ENCODE measurements around the gene ZNF549.

GRCh38 chr19:57559008-57559403 is 31.9 kb downstream of the ZNF549 start:
- TF ChIP-seq ZNF384 (IDR thresholded peaks at IDR 0.05; ENCODE audit: borderline replicate concordance, low read depth, low read length), result no peak
- no peak for TF ChIP-seq PAX5 (IDR thresholded peaks at IDR 0.05; ENCODE audit: borderline replicate concordance, low read depth, low read length)
- no peak for TF ChIP-seq EGR1 (IDR thresholded peaks at IDR 0.05; ENCODE audit: borderline replicate concordance in 1 of 2, low read depth in 2 of 2, low read length in 2 of 2)
- no peak for TF ChIP-seq CTCF (IDR thresholded peaks at IDR 0.05 in 2 of 3, conservative IDR thresholded peaks at IDR 0.05 in 1 of 3; ENCODE audit: control insufficient read depth in 2 of 3, extremely low read depth in 1 of 3, insufficient read depth in 1 of 3, low read depth in 3 of 3, low read length in 3 of 3)
- TF ChIP-seq RFX5 (IDR thresholded peaks at IDR 0.05; ENCODE audit: low read depth, low read length), result no peak

Data from GM12878 (cell line).